GM21717 (cell line): ENCODE measurements around the gene TMEM138.

Experiments used
- ATAC-seq: cut with Tn5 transposase; IDR thresholded peaks from one replicate; pipeline ENCODE4 v1.9.1; 2021; ENCODE audit warnings: mild to moderate bottlenecking, moderate library complexity; ENCODE audit not compliant: unreplicated experiment

TMEM138 gene

GRCh38 chr11:61361741-61362541 is at the start of gene TMEM138, which contains the start of gene CYB561A3:
Gene TMEM138, plus strand, starts transcription at chr11:61362374. Its CDS starts 2,017 bp downstream, at chr11:61364391.
Gene CYB561A3, minus strand, starts transcription at chr11:61361882. Its CDS starts 5,169 bp downstream, at chr11:61356713.
- peak; percentile 80 for ATAC-seq

- no peak for ATAC-seq
Measured at GRCh38 chr11:61315260-61315659, 46.9 kb upstream of the TMEM138 start.

DNA sequence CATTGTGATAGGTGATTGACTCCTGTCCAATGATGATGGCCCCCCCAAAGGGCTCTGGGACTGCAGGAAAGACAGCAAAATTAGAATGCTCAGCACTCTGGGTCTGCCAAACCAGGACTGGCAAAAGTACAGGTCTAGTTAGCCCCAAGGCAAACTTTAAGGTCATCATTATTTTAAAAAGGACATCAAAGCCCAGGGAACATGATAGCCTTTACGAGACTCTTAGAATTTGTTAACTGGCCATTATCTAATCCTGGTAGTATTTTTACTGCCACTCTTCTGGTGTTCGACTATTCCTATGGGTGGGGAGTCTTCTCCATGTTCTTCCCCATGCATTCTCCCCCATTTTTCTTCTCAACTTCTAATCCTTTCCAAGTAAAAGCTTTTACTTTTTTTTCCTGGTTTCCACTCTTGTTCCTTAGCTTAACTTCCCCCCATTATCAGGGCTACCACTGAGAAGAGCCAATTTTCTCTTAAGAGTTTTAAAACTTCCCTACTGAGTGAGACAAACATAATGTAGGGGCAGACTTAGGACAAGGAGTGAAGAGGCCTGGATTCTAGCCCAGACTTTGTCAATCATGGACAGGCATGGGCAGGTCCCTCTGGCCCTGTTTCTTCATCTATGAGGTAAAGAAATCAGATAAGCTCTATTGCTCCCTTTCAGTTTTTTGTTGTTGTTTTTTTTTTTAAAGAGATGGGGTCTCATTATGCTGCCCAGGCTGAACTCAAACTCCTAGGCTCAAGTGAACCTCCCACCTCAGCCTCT is 36.3 kb upstream of the TMEM138 start:
- ATAC-seq = no peak

GRCh38 chr11:61327669-61328071 is 34.5 kb upstream of the TMEM138 start:
- ATAC-seq = no peak

DNA sequence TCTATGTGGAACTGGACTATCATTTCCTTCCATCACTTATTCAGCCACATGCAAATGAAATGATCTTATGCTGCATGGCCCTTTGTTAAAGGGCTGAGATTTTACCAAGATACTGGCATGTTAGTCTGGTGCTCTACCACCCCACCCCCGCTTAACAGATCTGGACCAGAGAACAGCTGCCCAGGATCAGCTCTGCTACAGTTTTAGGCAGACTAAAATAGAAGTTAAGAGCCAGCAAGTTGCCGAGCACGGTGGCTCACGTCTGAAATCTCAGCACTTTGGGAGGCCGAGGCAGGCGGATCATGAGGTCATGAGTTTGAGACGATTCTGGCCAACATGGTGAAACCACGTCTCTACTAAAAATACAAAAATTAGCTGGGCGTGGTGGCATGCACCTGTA is 33.8 kb upstream of the TMEM138 start:
- ATAC-seq = no peak

DNA sequence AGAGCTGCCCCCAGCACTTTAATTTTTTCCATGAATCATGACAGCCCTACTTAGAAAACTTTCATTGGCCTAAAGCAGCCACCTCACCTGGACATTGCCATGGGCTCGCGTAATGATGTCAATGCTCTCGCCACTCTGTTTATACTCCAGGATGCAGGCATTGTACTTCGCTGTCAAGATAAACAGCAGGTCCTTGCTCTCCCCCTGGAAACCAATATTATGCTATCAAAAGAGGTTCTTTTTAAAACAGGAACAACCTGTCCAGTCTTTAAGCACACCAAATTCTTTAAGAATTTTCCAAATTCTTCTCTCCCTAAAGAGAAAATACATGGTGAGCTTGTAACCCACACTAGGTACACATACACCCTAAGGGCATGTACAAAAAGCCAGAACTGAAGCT is 32.3 kb upstream of the TMEM138 start:
- no peak for ATAC-seq

GRCh38 chr11:61331651-61332050 is 30.5 kb upstream of the TMEM138 start:
- ATAC-seq = no peak

GRCh38 chr11:61332281-61332796 is 29.8 kb upstream of the TMEM138 start:
- peak; percentile 3 for ATAC-seq

- peak; percentile 78 for ATAC-seq
Measured at GRCh38 chr11:61332797-61333549, 29.2 kb upstream of the TMEM138 start, which contains the start of the genes DDB1 and TKFC. Gene DDB1, minus strand, starts transcription at chr11:61333105. Its CDS starts 137 bp downstream, at chr11:61332968. Gene TKFC, plus strand, starts transcription at chr11:61333228. Its CDS starts 1,501 bp downstream, at chr11:61334729.

DNA sequence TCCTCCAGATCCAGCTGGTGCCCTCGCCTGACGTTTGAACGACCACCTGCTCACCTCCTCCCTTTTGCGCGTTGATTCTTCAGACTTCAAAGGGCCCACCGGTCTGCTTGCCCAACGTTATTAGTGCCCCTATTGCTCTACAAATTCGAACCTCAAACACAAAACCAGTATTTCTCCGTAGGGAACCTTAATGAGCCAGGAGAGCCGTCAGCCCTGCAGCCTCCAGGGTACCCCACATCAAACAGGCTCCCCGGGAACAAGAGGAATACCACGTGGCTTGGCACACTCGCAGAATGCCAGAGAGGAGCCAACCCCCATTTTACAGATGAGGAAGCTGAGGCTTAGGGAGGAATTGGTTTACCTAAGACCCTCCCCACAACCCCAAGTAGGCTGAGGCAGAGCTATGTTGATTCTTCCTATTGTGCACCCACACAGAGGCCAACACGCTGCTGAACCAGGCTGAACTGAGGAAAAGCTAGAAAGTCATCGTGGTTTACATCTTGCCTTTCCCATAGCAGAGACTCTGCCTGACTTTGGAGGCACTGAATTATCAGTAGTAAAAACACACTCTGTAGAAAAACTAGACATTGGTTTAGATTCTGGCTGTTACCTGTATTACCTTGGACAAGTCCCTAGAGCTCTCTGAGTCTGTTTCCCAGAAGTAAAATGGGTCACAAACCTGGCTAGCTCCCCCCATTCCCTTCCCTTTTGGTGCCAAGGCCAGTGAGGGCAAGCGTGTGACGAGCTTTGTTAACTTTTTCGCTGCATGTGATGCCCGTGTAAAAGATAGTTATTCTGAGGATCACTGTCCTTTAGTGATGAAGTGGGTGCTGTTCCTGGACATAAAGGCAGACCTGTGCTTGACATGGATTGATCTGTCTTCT is 28.4 kb upstream of the TMEM138 start:
- ATAC-seq = peak; percentile 6

GRCh38 chr11:61334434-61335354 is 27.5 kb upstream of the TMEM138 start:
- ATAC-seq = no peak

- ATAC-seq = no peak
Measured at GRCh38 chr11:61335355-61335710, 26.8 kb upstream of the TMEM138 start.

- ATAC-seq = peak; percentile 48
Measured at GRCh38 chr11:61336171-61336935, 25.8 kb upstream of the TMEM138 start.

DNA sequence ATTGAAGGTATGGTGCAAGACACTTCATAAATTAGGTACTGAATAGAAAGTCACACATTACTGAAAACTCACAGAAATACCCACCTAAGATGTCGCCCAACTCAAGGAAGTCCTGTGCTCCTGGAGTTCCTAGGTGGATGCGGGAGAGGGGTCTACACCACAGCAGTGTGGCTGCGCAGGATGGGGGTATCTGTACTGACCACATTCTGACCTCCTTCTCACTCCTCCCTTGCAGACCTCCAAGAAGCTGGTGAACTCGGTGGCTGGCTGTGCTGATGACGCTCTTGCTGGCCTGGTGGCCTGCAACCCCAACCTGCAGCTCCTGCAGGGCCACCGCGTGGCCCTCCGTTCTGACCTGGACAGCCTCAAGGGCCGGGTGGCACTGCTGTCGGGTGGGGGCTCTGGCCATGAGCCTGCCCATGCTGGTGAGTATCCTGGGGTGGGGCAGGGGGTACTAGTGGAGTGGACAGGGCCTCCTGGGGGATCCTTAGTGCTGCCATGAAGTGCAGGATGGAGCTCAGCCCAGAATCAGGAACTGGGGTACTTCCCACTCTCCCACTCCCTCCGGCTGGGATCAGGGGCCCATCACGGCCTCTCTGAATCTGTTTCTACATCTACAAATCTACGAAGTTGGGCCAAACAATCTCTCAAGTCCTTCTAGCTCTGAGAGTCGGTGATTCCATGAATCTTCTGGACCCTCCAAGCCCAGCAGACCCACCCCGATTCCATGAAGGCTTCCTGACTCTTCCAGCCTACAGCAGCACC is 24.3 kb upstream of the TMEM138 start:
- no peak for ATAC-seq

- no peak for ATAC-seq
Measured at GRCh38 chr11:61338783-61339489, 23.2 kb upstream of the TMEM138 start.

DNA sequence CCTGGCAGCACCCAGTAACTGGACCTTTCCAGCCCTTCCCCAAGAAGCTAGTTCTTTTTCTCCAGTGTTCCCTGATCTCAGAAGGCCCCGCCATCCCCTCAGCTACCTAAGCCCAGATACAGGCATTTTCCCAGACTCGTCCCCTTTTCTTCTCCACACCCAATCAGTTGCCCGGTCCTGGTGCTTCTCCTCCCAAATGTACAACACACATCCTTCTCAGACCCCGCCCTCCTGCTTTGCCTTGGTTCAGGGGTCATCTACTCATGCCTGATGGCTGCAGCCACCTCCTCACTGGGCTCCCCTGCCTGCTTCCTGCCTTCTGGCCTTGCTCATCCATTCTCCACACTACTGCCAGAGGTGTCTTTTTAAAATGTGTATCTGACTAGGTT is 22.7 kb upstream of the TMEM138 start:
- no peak for ATAC-seq

- ATAC-seq = no peak
Measured at GRCh38 chr11:61340979-61341378, 21.2 kb upstream of the TMEM138 start.
